HG02852 (cell line): ENCODE measurements around the gene MXD1.

Experiments
- ATAC-seq: cut with Tn5 transposase; IDR thresholded peaks from one replicate; pipeline ENCODE4 v1.9.1; 2021; ENCODE audit warnings: mild to moderate bottlenecking, moderate library complexity; ENCODE audit not compliant: unreplicated experiment

Gene MXD1

DNA sequence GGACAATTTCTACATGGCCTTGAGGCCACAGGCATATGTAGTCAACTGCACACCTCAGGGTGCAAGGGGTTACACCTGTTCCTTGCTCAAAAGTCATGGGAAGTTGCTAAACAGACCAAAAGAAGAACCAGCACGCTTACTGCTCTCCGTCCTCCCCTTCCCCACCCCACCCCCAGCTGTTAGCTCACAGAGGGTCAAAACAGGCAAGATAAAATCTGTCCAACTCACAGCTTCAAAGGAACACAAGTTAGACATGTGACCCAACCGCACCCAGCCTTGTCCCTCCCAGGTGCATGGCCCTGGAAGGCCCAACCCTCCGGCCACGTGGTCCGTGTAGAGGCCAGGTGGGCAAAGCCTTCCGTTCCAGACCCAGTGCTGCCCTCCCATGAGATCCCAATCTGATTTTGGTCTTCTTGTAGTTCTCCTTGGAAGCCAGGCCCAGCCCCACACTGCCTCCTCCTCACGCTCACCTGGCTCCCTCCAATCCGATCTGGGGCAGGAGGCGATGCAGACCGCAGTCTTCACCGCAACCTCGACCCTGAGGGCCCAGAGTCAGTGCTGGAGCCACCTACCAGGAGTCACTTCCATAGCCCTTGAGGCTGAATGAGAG, 61.0 kb downstream of the MXD1 start:
- ATAC-seq: no peak

DNA sequence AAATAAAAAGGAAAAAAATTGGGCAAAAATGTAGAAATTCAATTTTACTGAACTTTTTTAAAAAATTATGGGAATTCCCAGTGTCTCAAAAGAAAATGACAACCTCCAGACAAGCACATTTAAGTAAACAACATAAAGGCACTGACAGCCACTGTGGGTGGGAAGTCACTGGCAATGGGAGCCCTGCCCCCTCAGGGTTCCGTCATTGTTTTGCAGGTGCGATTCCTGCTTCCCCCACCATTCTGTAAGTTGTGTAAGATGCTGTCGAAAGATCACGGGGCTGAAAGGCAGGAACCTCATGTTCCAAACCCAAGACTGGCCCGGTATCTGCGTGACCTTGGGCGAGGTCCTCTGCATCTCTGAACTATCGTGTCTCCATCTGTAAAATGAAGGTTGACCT, 62.3 kb downstream of the MXD1 start:
- no peak for ATAC-seq

DNA sequence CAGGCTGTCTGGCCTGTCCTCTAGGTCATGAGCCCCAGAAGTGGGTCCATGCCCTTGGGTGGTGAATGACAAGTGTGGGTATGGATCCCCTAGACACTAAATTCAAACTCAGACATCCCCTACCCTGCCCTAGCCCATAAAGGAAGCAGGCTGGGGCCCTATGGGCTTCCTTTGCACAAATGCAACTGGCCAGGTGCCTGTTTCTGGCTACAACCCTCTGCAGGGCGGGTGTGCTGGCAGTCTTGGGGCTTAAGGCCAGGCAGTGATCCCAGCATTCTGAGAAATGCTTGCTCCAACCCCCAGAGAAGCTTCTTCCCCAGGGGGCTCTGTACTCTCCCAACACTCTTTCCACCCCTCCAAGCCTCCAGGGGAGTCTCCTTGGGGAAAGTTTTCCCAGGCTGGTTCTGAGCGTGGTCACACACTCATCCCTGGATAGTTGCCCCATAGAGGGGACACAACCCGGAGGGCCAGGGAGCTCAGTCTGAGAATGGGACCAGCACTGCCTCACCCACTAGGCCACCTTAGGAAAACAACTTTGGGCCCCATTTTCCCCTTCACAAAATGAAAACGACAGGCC, 63.1 kb downstream of the MXD1 start:
- no peak for ATAC-seq

- no peak for ATAC-seq
Measured at GRCh38 chr2:69979902-69980807, 65.2 kb downstream of the MXD1 start.

DNA sequence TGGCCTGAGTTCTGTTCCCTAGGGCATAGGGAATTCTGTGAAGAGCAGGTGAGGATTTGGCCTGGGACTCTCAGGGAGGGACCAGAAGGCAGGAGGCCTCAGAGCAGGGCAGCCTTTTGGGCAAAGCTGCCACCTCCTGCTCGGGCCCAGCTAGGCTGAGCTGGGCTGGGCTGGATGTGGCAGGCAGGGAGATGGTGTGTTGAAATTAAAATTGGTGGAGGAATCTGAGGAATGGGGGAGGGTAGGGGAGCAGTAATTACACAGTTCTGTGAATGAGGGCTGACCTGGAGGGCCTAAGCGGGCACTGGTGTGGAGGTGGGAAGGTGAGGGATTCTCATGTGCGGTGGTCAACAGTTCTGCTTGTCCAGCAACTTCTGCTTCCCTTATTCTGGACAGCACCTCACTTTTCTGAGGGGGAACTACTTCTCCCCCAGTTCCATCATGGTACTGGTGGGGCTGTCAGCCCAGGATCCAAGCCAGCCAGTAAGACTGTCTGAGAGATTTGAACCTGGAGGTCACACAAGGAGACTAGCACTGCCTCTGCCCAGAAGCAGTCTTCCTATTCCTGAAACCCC, 68.6 kb downstream of the MXD1 start:
- no peak for ATAC-seq

DNA sequence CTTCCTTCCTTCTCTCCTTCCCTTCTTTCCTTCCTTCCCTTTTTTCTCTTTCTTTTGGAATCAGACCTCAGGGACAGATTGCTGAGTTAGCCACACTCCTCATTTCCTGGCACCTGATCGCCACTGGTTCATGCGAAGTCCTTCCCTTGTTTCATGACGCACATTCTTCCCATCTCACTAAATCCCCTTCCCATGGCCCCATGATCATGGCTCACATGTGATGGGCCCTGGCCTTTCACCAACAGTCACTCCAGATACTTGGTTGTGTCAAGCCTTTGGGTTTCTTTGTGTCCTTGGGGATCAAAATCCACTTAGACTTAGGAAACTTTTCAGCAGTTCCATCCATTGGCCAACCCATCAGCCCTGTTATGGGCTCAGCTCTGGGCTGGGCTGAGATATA, 70.3 kb downstream of the MXD1 start:
- no peak for ATAC-seq

DNA sequence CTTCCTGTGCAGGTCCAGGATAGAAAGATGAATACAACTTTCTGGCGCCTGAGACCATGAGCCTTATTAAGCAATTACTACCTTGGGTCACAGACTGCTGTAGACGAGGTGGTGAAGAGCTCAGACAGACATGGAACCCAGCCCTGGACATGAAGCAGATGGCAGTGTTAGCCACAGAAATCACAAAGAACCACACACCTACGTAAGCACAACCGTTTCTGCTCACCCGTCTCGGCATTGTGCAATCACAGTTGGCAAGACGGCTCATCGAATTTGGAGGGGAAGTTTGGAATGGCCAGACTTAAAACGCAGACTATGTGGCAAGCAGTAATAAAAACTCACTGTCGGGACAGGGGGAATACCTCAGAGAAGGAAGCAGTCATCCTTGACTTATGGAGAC, 70.8 kb downstream of the MXD1 start:
- no peak for ATAC-seq

- no peak for ATAC-seq
Measured at GRCh38 chr2:69986691-69987090, 71.8 kb downstream of the MXD1 start.

GRCh38 chr2:69988086-69988635, 73.3 kb downstream of the MXD1 start:
- ATAC-seq: no peak

- ATAC-seq: no peak
Measured at GRCh38 chr2:69989009-69989408, 74.1 kb downstream of the MXD1 start.

DNA sequence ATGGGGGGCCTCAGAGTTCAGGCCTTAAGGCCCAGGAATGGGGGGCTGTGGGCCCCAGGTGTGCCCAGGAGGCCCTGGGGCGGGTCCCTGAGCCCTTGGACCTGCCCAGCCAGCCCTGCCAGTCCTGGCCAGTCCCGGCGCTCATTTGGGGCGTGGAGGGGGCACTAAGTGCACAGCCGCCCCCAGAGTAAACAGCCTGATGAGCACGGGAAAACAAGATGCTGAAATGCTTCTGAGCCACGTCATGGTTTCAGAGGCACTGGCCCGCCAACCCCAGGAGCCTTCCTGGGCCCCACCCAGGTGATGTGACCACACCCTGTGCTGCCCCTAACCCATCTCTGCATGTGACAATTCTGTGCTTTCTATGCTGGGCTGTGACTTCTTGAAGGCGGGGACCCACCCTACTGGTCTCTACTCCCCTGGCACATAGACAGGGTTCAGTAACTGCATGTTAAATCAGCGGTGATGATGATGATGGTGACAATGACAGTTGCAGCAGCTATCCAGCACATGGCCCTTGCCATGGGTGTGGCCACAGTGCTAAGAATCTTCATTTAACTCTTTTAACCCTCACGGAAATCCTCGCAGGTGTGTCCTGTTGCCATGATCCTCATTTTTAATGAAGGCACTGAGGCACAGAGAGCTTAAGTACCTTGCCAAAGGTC, 74.7 kb downstream of the MXD1 start:
- ATAC-seq: no peak
